G401.6 (cell line): Measurements from ENCODE around the gene SIL1.
"Not testable (repeated sequence)": the region's sequence is repeated elsewhere in the genome, so short reads cannot be mapped to it uniquely, and the experiment has no call there.

ENCODE experiments used
- FAIRE-seq: peaks from 2 replicates; lab custom pipeline; 2012; peaks lifted over from hg19 to GRCh38; lab: Jason Lieb, UNC

SIL1 gene

GRCh38 chr5:139199321-139199720 is 1.2 kb upstream of the SIL1 start:
- FAIRE-seq: no peak

DNA sequence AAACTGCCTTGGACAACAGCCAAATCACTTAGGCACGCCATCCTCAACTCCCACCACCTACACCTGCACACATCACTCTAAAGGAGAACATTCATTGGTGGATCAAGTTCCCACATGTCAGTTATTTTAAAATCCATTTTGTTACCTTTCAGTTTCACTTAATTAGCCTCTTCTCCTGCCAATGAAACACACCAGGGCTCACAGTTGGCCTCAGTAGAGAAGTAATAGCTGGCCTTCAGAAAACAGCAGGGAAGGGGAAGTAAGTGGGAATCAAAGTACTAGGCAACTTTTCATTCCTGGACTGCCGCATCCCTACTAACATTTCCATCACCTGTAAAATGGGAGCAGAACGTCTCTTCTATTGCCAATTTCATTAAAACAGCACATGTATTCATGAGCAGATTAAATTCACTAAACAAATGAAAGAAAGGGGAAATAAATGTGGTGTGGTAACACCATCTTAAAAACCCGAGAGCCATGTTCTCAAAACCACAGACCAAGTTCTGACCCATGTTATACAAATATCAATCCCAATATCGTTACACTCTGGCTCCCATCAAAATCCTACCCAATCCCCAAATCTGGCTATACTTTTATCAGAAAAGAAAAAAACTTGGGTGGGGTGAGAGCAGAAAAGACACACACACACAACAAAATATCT is 1.7 kb downstream of the SIL1 start:
- FAIRE-seq: no peak

- FAIRE-seq: no peak
Observed at GRCh38 chr5:139194486-139194885, 3.7 kb downstream of the SIL1 start.

GRCh38 chr5:139193928-139194327 is 4.2 kb downstream of the SIL1 start:
- FAIRE-seq: no peak

- not testable (repeated sequence) for FAIRE-seq
Observed at GRCh38 chr5:139192906-139193305, 5.3 kb downstream of the SIL1 start.

- not testable (repeated sequence) for FAIRE-seq
Observed at GRCh38 chr5:139191954-139192353, 6.2 kb downstream of the SIL1 start.

- FAIRE-seq: no peak
Observed at GRCh38 chr5:139190125-139190524, 8.0 kb downstream of the SIL1 start.

DNA sequence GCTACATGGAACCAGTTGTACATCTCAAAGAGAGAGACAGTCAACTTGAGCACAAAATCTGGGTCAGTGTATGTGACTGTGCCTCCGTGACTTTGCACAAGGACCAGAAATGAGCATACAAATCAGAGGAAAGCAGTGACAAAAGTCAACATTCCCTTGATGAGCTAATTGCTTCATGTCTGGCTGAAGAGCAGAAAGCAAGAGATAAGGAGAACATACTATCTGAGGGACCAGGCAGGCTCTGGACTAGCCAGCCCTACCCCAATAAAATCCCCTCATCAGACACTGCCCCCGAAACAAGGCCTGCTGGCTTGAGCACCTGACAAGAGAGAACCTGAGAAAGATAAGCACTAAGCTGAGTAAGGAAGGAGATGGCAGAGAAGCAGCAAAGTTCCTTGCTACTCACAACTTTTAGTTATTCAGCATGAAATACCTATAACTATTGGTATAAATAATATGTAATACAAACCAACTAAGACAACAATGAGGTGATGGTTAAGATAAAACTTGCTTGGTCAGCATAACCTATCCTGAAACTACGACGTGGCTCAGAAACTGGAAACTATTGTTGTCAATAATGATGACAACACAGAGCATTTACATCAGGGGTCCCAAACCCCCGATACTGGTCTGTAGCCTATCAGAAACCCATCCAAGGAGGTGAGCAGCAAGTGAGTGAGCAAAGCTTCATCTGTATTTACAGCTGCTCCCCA is 9.5 kb downstream of the SIL1 start:
- no peak for FAIRE-seq

DNA sequence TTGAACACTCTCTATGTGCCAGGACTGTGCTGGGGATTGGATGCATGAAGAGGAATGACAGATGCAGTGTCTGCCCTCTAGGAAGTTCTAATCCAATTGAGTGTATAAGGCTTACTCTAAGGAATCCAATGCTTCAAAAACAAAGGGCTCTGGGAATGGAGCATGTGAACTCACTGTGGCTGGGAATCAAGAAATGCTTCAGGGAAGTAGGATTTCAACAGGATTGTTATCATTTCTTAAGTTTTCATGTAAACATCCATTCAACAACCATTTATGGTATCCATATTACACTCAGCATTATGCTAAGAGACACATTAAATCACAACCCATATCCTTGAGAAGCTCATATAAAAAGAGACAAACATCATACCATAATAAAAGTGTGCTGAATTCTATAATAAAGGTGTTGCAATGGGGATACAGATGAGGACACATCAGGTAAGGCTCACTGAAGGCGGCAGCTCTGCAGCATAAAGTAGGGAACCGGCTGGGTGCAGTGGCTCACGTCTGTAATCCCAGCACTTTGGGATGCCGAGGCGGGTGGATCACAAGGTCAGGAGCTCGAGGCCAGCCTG is 11.3 kb downstream of the SIL1 start:
- FAIRE-seq: no peak

- FAIRE-seq: no peak
Observed at GRCh38 chr5:139186261-139186660, 11.9 kb downstream of the SIL1 start.

DNA sequence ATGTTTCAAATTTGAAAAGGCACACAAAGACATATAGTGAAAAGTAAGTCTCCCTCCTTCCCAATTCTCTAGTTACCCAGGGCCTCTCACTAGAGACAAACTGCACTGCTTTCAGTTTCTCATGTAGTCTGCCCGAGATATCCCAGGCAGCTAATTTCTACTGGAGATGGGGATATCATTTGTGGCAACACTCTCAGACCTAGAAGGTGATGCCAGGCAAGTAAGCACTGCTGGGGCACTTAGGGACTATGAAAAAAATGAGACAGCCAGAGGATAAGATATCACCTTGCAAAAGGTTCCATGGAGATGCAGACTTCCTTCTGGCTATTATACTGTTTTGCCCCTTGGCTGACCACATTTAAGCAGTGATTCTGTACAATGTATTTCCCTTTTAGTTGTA is 12.6 kb downstream of the SIL1 start:
- FAIRE-seq: no peak

GRCh38 chr5:139183502-139183901 is 14.7 kb downstream of the SIL1 start:
- FAIRE-seq: no peak

DNA sequence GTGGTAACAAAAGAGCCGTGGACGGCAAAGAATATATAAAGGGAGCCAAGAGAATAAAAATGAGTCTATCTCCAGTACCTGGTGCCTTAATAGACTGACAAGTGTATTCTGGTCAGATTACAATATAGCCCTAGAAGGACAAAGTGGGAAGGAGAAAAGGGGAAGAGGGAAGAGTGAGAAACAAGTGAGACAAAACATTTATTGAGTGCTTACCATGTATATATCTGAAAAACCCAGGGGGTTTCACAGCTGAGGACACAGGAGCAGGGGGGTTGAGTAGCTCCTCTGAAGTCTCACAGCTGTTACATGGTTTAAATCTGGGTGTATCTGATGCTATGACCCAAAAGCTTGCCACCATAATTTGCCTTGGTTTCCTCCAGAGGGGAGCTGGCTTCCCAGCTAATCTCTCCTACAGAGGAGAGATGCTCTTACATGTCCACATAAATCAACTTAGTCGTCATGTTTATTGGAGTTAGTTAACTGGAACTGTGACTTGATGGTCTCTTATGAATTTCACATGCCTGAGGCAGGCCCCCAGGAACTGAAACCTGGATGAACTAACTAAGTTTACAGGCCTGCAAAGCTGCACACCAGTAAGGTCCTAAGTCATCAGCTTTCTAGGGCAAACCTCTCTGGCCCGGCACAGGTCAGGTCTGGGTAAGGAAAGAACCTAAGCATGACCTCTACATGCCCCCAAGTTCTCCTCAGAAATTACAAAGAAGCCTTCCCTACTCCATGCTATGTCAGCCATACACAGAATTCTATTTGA is 15.5 kb downstream of the SIL1 start:
- FAIRE-seq: no peak

DNA sequence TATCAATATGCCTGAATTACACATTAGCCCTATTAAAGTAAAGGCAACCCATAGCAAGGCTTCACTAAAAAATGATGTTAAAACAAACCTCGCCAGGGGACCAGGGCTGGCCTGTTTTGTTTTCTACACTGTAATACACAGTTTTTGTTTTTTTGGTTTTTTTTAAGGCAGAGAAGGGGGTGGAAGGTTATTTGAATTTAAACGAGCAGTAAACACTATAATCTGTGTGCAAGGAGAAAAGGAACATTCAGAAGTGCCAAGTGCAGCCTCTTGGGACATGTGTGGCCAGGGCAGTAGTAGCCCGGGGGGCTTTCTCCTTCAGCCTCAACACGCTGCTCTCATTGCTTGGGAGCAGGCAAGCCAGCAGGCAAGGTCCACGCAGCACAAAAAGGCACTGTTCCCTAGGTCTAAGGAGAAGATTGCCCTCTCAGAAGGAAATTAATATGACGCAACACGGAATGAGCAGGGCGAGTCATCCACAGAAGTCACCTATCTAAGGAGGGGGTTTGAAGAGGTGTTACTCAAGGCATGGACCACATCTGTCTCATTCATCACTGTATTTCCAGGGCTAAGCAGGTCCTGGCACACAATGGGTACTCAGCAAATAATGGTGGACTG is 16.2 kb downstream of the SIL1 start:
- FAIRE-seq: no peak

DNA sequence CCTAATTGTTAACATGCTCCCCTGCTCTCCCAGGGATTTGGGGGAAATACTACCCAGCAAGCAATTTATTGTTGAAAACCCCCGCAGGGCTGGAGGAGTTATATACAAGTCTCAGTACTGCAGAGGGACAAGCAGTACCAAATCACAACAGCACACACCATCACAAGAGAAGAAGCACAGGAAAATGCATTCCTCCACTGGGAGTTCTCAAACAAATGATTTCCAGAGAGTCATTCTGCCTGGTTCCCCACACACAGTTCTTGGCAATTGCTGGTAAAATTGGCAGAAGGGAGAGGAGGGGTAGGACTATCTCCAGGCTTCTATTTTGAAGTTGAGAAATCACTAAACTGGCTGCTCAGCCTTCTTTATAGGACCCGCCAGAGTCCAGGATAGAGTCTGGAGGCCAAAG is 16.8 kb downstream of the SIL1 start:
- no peak for FAIRE-seq

DNA sequence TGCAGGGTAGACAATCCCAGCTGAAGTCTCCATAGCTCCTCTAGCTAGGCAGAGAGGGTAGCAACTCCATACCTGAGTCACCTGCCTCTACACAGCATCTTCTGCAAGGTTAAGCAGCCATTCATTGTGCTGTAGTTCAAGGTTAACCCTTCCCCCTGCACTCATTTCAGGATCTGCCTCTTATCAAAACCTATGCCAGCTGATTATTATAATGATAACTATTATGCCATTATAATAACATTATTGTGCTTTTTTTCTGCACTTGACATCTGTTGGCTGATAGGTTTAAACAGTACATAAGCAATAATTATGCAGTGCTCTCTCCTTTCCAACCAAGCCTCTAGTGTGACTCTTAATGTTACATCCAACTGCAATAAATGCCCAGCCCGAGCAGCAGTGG is 17.3 kb downstream of the SIL1 start:
- no peak for FAIRE-seq

GRCh38 chr5:139179778-139180513 is 18.2 kb downstream of the SIL1 start:
- FAIRE-seq: not testable (repeated sequence)

- no peak for FAIRE-seq
Observed at GRCh38 chr5:139178935-139179334, 19.2 kb downstream of the SIL1 start.

DNA sequence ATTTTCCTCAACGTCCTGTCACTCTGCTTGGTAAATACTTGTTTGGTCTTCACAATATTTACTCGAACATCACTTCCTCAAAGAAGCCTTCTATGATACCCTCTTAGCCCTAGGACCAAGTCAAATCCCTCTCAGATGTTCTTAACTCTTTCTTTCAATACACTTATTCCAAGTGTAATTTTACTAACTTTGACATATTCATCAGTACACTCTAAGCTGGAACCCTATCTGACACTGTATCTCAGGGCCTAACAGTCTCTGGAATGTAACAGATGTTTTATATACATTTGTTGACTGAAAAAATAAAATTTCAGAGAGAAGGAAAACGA is 19.6 kb downstream of the SIL1 start:
- no peak for FAIRE-seq

- no peak for FAIRE-seq
Observed at GRCh38 chr5:139177809-139178588, 20.2 kb downstream of the SIL1 start.

GRCh38 chr5:139177281-139177680 is 20.9 kb downstream of the SIL1 start:
- not testable (repeated sequence) for FAIRE-seq
